HAP-1 (cell line): Measurements from ENCODE around the gene FLRT2.

Experiments used
- DNase-seq, 2 experiments: peaks; one replicate each; pipeline ENCODE4 v3.0.0-alpha.2; 2016 to 2020; ENCODE audit warnings: low spot score in 2 of 2
- H3K27me3 ChIP-seq: fragments of 250-450 bp; sonication (Bioruptor Pico); 2 replicates; pipeline ENCODE4 v1.5.1; 2020; ENCODE audit warnings: low read depth, mild to moderate bottlenecking, moderate library complexity
- H3K36me3 ChIP-seq: fragments of 250-450 bp; sonication (Bioruptor Pico); replicated peaks from 2 replicates; pipeline ENCODE4 v1.5.1; 2020; ENCODE audit warnings: mild to moderate bottlenecking
- H3K4me1 ChIP-seq: fragments of 250-450 bp; sonication (Bioruptor Pico); 2 replicates; pipeline ENCODE4 v1.5.1; 2020; ENCODE audit warnings: mild to moderate bottlenecking
- H3K4me3 ChIP-seq: fragments of 250-450 bp; sonication (Bioruptor Pico); 2 replicates; pipeline ENCODE4 v1.5.1; 2020; ENCODE audit warnings: mild to moderate bottlenecking, moderate library complexity
- H3K9me3 ChIP-seq: fragments of 250-450 bp; sonication (Bioruptor Pico); 2 replicates; pipeline ENCODE4 v1.5.1; 2020; ENCODE audit warnings: mild to moderate bottlenecking, moderate library complexity
- in situ Hi-C: fragments of 300-500 bp; cut with MboI; formaldehyde crosslinking; loops from 3 replicates; pipeline ENCODE4 v1.14.3; 2020; ENCODE audit warnings: low sequenced_read_pairs, inconsistent platforms, mixed read lengths

Gene FLRT2, protein sequence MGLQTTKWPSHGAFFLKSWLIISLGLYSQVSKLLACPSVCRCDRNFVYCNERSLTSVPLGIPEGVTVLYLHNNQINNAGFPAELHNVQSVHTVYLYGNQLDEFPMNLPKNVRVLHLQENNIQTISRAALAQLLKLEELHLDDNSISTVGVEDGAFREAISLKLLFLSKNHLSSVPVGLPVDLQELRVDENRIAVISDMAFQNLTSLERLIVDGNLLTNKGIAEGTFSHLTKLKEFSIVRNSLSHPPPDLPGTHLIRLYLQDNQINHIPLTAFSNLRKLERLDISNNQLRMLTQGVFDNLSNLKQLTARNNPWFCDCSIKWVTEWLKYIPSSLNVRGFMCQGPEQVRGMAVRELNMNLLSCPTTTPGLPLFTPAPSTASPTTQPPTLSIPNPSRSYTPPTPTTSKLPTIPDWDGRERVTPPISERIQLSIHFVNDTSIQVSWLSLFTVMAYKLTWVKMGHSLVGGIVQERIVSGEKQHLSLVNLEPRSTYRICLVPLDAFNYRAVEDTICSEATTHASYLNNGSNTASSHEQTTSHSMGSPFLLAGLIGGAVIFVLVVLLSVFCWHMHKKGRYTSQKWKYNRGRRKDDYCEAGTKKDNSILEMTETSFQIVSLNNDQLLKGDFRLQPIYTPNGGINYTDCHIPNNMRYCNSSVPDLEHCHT

DNA sequence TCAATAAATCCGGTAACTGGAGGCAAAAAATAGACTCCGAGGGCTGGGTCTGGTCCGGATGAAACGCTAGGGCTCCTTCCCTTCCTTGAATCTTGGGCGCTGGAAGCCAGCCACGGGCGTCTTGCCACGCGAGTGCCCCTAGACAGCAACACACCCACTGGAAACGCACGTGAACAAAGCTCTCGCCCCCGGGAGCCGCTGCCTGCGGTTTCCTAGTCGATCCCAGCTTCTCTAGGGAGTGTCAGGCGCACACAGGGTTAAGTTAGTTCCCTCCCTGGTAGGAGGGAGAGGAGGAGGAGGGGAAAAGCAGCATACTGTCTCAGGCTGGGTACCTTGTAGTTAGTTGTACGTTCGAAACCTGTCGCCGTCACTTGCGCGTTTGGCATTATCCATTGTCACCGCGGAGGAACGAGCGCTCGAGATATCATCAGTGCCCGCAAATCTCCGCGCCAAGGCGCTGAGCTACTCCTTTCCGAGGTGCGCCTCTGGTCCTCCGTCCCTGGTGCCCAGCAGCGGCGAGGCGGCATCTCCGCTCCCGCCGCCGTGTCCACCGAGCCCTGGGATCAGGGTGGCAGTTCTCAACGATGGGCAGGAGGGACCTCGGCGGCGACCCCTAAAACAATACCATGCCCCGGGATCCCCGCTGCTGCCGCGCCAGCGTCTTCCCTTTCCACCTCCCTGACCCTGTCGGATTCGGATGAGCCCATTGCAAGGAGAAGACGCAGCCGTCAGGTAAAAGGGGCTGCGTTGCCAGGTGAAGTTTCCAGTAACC, at the start of gene FLRT2:
Gene FLRT2 (plus strand): TSS at position 342 of the 772 bp plus-strand sequence. CDS start 91,371 bp downstream, outside the sequence.
- peak; percentile 66 to 67 for DNase-seq
- H3K4me3 ChIP-seq: peak within 1 kb of the TSS; percentile 74
- no peaks in the 10 kb centered on the region; the same call in 1 of the 2 replicates for H3K27me3 ChIP-seq
- no peaks in the 10 kb centered on the region for H3K36me3 ChIP-seq
- in situ Hi-C loops: no loop called here
- H3K9me3 ChIP-seq: no peaks in the 10 kb centered on the region
- H3K4me1 ChIP-seq: peaks cover 25% of the 10 kb centered on the region

DNA sequence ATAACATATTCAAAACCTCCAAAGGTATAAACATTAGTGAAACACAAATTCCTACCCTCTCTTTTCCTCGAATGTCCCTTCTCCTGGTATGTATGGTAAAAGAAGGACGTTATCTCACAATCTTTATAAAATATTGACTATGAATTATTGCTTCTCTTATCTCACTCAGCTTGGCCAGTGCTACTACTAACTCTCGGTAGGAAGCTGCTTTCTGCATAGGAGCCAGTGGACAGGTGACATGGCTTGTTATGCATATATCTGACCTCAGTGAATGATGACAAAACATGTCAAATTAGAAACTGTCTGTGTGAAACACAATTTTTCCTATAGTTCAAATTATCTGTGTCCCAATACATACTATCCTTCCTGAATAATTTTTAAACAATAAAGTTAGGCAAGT, 48.5 kb upstream of the FLRT2 start:
- Histone ChIP-seq H3K9me3 (no peaks in the 10 kb centered on the region), H3K27me3 (no peaks in the 10 kb centered on the region), H3K4me1 (no peaks in the 10 kb centered on the region; the same call in 1 of the 2 replicates), H3K36me3 (no peaks in the 10 kb centered on the region), H3K4me3 (no peak overlapping the region)
- in situ Hi-C loops: no loop called here
- no peak for DNase-seq

DNA sequence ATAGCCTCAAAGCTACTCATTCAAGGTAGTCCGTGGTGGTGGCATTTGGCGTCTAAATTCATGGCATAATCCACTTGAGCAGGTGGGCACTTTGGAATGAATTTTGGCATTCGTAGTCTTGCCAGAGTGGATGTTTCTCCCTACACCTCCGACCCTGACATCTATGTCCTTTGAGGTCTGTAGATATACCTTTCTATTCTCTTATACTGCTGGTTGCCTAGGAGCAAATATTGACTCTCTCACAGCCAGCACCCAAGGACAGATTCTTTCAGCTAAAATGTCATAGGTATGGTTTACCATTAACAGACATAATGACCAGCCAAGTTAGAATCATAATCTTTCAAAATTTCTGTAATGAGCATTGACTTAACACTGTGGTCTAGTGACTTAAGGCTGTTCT, 47.4 kb upstream of the FLRT2 start:
- Histone ChIP-seq H3K27me3 (no peaks in the 10 kb centered on the region), H3K4me1 (no peaks in the 10 kb centered on the region; the same call in 1 of the 2 replicates), H3K9me3 (no peaks in the 10 kb centered on the region), H3K4me3 (no peak overlapping the region), H3K36me3 (no peaks in the 10 kb centered on the region)
- in situ Hi-C loops: no loop called here
- no peak for DNase-seq

DNA sequence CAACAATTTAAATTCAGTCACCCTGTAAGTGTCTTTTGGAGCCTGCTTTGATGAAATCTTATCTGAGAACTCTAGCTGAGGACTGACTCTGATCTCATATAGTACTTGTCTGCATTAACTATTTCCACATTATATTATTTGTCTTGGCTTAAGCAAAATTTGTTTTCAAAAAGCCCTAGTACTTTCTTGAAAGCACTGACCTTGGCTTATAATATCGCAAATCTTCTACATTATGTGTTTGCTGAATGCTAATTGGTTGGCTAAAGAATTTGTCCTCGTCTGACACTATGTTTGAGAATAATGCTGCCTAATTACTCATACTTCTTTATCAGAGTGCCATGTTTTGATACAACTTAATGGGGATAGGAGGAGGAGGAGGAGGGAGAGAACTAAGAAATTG, 46.9 kb upstream of the FLRT2 start:
- peak in 1 of 2 experiments; percentile 43 for DNase-seq
- Histone ChIP-seq H3K9me3 (no peaks in the 10 kb centered on the region), H3K4me3 (no peak overlapping the region), H3K27me3 (no peaks in the 10 kb centered on the region), H3K4me1 (no peaks in the 10 kb centered on the region; the same call in 1 of the 2 replicates), H3K36me3 (no peaks in the 10 kb centered on the region)
- in situ Hi-C loops: no loop called here

DNA sequence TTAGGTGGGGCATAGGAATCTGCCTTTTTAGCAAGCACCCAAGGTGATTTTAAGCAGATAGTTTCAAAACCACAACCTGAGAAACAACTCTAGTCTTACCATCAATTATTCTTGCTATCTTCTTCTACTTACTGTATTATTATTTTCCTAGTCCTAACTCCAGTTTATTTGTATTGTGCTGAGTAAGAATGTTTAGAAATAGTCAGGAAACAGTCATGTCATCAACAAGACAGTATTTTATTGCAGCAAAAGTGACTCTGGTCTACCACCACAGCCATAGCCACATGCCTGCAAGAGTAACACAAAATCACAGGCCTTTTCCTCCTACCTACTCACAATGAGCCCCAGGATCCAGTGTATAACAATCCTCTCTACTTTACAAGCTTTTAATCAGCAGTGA, 46.3 kb upstream of the FLRT2 start:
- in situ Hi-C loops: no loop called here
- H3K4me3 ChIP-seq: no peak overlapping the region
- H3K4me1 ChIP-seq: no peaks in the 10 kb centered on the region; the same call in 1 of the 2 replicates
- H3K9me3 ChIP-seq: no peaks in the 10 kb centered on the region
- DNase-seq: no peak
- H3K36me3 ChIP-seq: no peaks in the 10 kb centered on the region
- no peaks in the 10 kb centered on the region for H3K27me3 ChIP-seq

DNA sequence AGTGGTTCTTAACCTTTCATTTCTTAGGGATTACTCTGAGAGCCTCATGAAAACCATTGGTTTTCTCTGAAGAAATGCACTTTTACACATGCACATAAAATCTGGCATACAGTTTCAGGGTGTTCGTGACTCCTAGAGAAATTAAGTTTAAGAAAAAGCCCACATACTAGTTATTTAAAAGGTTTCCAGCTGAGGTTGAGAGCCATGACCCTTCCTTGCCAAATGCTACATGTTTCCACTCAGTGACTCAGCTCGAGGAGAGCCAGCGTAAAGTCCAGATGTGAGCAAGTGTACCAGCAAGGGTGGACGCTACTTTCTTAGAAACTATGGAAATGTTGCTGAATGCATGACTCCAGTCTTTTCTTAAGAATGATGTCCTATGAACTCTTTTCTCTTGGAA, 42.7 kb upstream of the FLRT2 start:
- H3K27me3 ChIP-seq: no peaks in the 10 kb centered on the region
- in situ Hi-C loops: no loop called here
- no peaks in the 10 kb centered on the region for H3K36me3 ChIP-seq
- no peaks in the 10 kb centered on the region; the same call in 1 of the 2 replicates for H3K4me1 ChIP-seq
- DNase-seq: no peak
- H3K9me3 ChIP-seq: no peaks in the 10 kb centered on the region
- no peak overlapping the region for H3K4me3 ChIP-seq

DNA sequence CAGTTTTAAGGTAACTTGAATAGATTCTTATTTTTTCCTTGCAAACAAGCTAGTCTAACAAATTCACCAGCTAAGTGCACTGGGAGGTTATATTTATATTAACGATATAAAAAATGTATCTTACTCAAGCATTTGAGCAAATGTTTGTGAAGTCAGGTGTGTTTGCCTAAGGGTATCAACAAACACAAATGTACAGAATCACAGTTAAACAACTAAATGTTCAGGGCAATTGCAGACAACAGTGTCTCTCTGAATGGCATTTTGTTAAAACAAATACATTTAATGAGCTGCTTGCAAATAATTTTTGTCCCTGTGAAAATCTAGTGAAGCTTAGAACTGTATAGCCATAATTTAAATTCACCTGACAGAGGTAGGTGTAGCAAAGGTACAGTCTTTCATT, 28.2 kb upstream of the FLRT2 start:
- H3K4me1 ChIP-seq: peaks cover 28% of the 10 kb centered on the region
- H3K9me3 ChIP-seq: no peaks in the 10 kb centered on the region
- no peak for DNase-seq
- H3K27me3 ChIP-seq: no peaks in the 10 kb centered on the region
- H3K4me3 ChIP-seq: no peak overlapping the region
- no peaks in the 10 kb centered on the region for H3K36me3 ChIP-seq
- in situ Hi-C loops: no loop called here

DNA sequence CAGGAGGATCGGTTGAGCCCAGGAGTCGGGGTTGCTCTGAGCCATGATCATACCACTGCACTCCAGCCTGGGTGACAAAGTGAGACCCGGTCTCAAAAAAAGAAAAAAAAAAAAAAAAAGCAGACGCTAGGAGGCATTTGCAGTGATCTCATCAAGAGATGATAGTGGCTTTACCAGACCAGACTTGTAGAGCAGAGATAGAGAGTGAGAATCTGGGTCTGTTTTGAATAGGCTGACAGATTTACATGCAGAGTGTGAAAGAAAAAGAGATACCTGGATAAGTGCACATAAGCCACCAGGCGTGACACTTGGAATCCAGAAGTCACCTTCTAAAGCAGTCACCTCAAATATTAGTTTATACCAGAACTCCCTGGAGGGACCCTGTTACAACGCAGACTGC, 21.1 kb upstream of the FLRT2 start:
- H3K9me3 ChIP-seq: no peaks in the 10 kb centered on the region
- no peaks in the 10 kb centered on the region for H3K36me3 ChIP-seq
- no peak for DNase-seq
- H3K27me3 ChIP-seq: no peaks in the 10 kb centered on the region
- in situ Hi-C loops: no loop called here
- H3K4me1 ChIP-seq: no peaks in the 10 kb centered on the region
- no peak overlapping the region for H3K4me3 ChIP-seq

DNA sequence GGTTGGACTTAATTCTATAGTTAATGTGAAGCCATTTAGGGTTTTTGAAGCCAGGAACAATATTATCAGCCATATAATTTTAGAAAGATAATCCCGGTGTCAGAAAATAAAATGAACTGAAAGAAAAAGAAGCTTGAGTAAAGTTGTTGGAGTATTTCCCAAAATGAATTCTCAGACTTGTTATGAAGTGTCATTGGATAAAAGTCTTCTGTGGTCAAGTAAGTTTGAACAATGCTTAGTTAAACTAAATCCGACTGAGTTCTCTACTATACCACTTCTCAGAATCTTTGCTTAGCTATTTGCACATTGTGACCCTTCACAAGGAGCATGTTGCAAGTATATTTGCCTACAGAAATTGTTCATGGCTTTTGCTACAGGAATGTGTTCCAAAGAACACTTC, 17.5 kb upstream of the FLRT2 start:
- Histone ChIP-seq H3K4me3 (no peak overlapping the region), H3K27me3 (no peaks in the 10 kb centered on the region), H3K36me3 (no peaks in the 10 kb centered on the region), H3K9me3 (no peaks in the 10 kb centered on the region), H3K4me1 (no peaks in the 10 kb centered on the region)
- in situ Hi-C loops: no loop called here
- DNase-seq: no peak

DNA sequence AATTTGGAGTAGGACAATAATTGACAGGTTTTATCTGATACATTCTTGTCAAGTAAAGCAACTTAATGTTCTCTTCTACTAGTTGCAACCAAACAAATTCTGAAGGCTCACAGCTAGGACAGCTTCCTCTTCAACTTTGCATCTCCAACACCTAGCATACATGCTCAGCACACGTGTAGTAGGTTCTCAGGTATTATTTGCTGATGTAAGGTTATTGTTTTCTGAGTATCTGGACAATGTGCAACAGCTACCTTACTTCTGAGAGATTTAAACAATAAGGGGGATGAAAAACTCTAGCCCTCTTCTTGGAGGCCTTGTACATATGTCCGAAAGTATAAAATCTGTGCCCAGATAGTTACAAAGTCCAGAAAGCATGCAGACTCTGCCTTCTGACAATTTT, 15.5 kb upstream of the FLRT2 start:
- Histone ChIP-seq H3K36me3 (no peaks in the 10 kb centered on the region), H3K4me3 (no peak overlapping the region), H3K4me1 (peaks cover 1% of the 10 kb centered on the region; the same call in 1 of the 2 replicates), H3K27me3 (no peaks in the 10 kb centered on the region), H3K9me3 (no peaks in the 10 kb centered on the region)
- in situ Hi-C loops: no loop called here
- no peak for DNase-seq

DNA sequence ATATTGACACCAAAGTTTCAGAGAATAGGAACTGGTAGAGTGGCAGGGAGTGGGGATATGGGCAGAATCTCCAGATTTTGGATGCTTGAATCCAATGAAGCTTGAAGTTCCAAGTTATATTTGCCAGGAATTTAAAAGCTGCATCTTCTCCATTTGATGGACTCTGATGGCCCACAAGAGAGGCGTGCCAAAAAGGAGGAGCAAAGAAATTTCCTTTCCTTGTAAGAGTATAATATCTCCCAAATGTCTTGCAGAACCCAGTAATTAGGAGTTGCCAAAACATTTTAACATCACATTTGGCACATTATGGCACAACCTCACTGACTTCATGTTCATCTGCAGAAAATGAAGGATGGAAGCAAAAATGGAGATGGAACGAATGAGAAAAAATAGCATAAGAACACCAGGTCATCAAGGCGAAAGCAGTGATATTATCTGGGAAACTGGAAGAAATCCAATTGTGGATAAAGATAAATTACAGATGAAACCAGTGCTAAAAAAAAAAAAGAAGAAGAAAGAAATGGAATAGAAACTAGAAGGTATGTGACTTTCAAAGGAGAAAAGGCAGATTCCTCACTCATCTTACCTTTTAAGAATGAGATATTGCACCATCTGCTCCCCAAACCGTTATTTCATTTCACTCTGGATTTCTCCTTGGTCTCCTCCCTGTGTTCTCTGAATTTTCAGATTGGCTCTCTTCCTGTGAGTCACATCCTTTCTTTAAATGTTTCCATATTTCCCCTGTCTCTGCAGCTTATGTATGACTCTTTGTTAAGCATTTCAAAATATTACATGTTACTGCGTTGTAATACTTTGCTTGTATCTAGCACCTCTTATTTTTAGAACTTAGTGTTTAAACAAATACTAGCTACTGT, 13.5 kb upstream of the FLRT2 start:
- H3K27me3 ChIP-seq: no peaks in the 10 kb centered on the region
- H3K4me3 ChIP-seq: no peak overlapping the region
- peaks cover 6% of the 10 kb centered on the region; the same call in 1 of the 2 replicates for H3K4me1 ChIP-seq
- in situ Hi-C loops: no loop called here
- H3K9me3 ChIP-seq: no peaks in the 10 kb centered on the region
- no peak for DNase-seq
- no peaks in the 10 kb centered on the region for H3K36me3 ChIP-seq

DNA sequence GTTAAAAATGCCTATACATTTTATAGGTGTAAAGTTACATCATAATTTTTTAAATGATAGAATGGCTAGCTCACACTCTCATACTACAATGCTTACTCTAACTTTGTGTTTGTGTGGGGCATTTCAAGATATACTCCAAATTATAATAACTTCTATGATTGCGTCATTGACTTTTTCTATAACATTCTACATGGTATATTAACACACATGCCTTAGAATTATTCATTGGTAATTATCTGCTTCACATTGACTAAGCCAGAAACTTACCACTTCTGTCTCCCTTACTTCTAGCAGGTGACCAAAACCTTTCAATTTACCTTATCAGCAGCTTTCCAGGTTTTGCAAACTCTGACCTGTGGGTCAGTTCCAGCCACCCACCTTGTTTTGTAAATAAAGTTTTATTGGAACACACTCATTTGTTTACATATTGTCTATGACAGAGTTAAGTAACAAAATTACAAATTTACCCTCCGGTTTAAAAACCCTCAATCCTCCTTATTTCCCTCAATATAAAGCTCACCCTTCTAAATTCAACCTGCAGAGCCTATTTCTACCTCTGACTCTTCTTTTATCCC, 12.7 kb upstream of the FLRT2 start:
- Histone ChIP-seq H3K4me3 (no peak overlapping the region), H3K36me3 (no peaks in the 10 kb centered on the region), H3K27me3 (no peaks in the 10 kb centered on the region), H3K9me3 (no peaks in the 10 kb centered on the region), H3K4me1 (peaks cover 6% of the 10 kb centered on the region; the same call in 1 of the 2 replicates)
- no peak for DNase-seq
- in situ Hi-C loops: no loop called here
